Measurements from ENCODE around the gene TRMT61A. TPM values are rescaled to one million over a fixed set of nuclear protein-coding genes. Genes with fewer than 3 reads are reported as not detected.

Gene TRMT61A
- total and polyA plus RNA-seq, 9 donors = 6.4 to 9.1 (median 7.8) TPM

DNA sequence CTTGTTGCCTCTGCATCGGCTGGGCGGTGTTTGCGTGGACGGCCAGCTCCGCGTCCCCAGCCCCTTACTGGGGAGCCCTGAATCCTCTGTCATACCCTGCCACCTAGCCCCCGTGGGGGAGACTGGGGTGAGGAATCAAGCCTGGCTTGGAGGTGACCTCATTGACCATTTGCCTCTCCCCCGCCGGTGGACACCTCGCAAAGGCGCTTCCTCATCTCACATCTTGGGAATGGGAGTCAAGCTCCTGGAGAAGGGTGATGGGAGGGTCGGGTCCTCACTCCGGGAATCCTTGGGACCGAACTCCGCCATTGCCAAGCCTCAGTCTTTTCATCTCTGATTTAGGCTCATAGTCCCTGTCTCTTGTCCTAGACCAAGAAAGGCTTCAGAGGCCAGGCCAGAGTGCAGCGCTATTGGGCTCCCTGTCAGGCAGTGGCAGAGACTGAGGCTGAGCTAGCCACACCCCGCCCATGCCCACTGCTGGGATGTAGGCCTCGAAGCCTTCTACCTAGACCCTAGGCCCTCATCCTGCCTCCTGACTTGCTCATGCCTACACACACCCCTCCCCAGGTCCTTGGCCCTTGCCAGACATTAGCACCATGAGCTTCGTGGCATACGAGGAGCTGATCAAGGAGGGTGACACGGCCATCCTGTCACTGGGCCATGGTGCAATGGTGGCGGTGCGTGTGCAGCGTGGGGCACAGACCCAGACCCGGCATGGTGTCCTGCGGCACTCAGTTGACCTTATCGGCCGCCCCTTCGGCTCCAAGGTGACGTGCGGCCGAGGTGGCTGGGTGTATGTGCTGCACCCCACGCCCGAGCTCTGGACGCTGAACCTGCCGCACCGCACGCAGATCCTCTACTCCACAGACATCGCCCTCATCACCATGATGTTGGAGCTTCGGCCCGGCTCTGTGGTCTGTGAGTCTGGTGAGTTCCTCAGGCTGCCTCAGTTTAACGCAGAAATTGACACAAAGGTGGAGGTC lies 678 bp downstream of the TRMT61A start:
- peaks cover 46% of the 10 kb centered on the region for H3K4me1 ChIP-seq (ENCODE audit: control insufficient read depth, insufficient read depth, low read length)

DNA sequence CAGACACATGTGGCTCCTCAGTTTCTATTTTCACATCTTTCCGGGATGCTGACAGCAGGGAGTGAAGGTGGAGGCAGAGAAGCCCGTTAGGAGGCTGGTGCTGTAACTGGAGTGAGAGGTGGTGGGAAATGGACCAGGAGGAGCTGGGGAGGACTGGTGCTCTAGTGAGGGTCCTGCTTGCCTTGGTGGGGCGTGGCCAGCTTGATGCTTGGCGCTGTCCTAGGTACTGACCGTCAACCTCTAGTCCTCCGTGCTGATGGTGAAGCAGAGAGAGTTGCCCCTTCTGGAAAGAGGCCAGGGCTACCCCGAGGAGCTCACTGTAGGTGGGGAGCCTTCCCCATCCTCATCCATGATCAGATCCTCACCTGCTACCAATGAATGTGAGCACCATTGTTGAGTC lies 1.4 kb downstream of the TRMT61A start:
- 43% methylated on average over 7 of the region's 7 CpGs for WGBS (ENCODE audit: insufficient coverage)
- peaks cover 43% of the 10 kb centered on the region for H3K4me1 ChIP-seq (ENCODE audit: control insufficient read depth, insufficient read depth, low read length)

More for the DNA sequence above, 678 bp downstream of the TRMT61A start:
- peaks cover 22% of the 10 kb centered on the region for H3K36me3 ChIP-seq (ENCODE audit: control insufficient read depth, insufficient read depth, low read length)
- 63% methylated on average over 34 of the region's 42 CpGs for WGBS (ENCODE audit: insufficient coverage)
- H3K27me3 ChIP-seq (ENCODE audit: control insufficient read depth, insufficient read depth, low read length) = no peaks in the 10 kb centered on the region
- peak overlapping the region; percentile 73 for H3K4me3 ChIP-seq (ENCODE audit: low read length)
- no peak overlapping the region for H3K27ac ChIP-seq (ENCODE audit: low read length)
- H3K9me3 ChIP-seq (replicated peaks; ENCODE audit: control insufficient read depth, low read depth, low read length) = no peaks in the 10 kb centered on the region
- no peak for DNase-seq

DNA sequence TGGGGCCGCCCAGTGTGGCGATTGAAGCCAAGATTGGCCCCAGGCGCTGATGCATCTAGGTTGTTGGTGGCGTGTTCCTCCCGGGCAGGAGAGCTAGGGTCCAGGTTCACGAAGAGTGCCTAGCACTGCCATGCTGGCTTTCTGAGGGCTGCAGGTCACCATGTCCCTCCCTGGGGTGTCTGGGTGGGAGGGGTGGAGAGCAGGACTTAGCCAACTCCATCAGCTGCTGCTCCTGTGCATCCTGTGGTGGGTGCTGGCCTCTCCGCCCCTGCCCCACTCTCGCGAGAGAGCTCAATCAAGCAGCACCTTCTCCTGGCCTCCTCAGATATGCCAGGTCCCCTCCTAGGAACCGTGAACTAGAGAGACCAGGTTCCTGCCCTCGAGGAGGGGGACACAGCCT lies 1.8 kb downstream of the TRMT61A start:
- Histone ChIP-seq H3K36me3 (ENCODE audit: control insufficient read depth, insufficient read depth, low read length) (peaks cover 22% of the 10 kb centered on the region), H3K27ac (ENCODE audit: low read length) (no peak overlapping the region), H3K9me3 (replicated peaks; ENCODE audit: control insufficient read depth, low read depth, low read length) (no peaks in the 10 kb centered on the region), H3K27me3 (ENCODE audit: control insufficient read depth, insufficient read depth, low read length) (no peaks in the 10 kb centered on the region), H3K4me3 (ENCODE audit: low read length) (no peak overlapping the region), H3K4me1 (ENCODE audit: control insufficient read depth, insufficient read depth, low read length) (peaks cover 42% of the 10 kb centered on the region)
- WGBS (ENCODE audit: insufficient coverage) = 93% methylated on average over 7 of the region's 11 CpGs
- DNase-seq = no peak

More for the DNA sequence above, 1.4 kb downstream of the TRMT61A start:
- H3K27ac ChIP-seq (ENCODE audit: low read length) = no peak overlapping the region
- no peaks in the 10 kb centered on the region for H3K27me3 ChIP-seq (ENCODE audit: control insufficient read depth, insufficient read depth, low read length)
- peaks cover 22% of the 10 kb centered on the region for H3K36me3 ChIP-seq (ENCODE audit: control insufficient read depth, insufficient read depth, low read length)
- H3K9me3 ChIP-seq (replicated peaks; ENCODE audit: control insufficient read depth, low read depth, low read length) = no peaks in the 10 kb centered on the region
- DNase-seq = no peak
- no peak overlapping the region for H3K4me3 ChIP-seq (ENCODE audit: low read length)

DNA sequence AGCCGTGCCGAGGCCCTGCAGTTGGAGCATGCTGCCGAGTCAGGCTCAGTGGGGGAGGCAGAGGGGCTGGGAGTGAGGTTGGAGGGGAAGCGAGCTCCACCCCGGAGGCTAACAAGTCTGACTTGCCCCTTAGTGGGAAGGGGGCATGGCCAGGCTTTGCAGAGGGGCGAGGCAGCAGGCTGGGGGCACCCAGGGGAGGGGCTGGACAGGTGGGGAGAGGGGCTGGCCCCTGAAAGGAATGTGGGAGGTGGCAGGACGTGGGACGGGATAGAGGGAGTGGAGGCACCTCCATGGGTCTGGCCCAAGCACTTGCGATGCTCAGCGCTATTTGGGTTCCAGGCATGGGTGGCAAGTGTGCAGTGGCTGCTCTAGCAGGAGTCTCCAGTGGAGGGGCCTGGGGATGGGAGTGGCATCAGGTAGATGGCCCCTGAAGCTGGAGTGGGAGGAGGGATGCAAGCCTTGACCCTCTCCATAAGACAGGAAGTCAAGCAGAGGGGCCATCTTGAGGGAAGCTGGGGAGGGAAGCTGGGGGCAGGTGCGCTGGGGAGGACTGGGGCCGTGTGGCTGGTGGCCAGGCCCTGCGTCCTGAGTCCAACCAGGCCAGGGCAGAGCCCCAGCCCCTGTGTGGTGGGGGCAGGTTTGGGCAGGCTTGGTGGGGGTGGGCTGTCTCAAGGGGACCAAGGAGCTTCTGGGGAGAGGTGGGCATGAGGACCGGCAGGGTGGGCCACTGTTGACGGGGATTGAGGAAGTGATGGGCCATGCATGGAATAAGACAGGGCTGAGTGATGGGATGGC lies 2.6 kb downstream of the TRMT61A start:
- no peak overlapping the region for H3K27ac ChIP-seq (ENCODE audit: low read length)
- H3K27me3 ChIP-seq (ENCODE audit: control insufficient read depth, insufficient read depth, low read length) = no peaks in the 10 kb centered on the region
- H3K36me3 ChIP-seq (ENCODE audit: control insufficient read depth, insufficient read depth, low read length) = peaks cover 27% of the 10 kb centered on the region
- H3K4me1 ChIP-seq (ENCODE audit: control insufficient read depth, insufficient read depth, low read length) = peaks cover 39% of the 10 kb centered on the region
- 74% methylated on average over 13 of the region's 15 CpGs for WGBS (ENCODE audit: insufficient coverage)
- DNase-seq = no peak
- H3K4me3 ChIP-seq (ENCODE audit: low read length) = no peak overlapping the region
- no peaks in the 10 kb centered on the region for H3K9me3 ChIP-seq (replicated peaks; ENCODE audit: control insufficient read depth, low read depth, low read length)

DNA sequence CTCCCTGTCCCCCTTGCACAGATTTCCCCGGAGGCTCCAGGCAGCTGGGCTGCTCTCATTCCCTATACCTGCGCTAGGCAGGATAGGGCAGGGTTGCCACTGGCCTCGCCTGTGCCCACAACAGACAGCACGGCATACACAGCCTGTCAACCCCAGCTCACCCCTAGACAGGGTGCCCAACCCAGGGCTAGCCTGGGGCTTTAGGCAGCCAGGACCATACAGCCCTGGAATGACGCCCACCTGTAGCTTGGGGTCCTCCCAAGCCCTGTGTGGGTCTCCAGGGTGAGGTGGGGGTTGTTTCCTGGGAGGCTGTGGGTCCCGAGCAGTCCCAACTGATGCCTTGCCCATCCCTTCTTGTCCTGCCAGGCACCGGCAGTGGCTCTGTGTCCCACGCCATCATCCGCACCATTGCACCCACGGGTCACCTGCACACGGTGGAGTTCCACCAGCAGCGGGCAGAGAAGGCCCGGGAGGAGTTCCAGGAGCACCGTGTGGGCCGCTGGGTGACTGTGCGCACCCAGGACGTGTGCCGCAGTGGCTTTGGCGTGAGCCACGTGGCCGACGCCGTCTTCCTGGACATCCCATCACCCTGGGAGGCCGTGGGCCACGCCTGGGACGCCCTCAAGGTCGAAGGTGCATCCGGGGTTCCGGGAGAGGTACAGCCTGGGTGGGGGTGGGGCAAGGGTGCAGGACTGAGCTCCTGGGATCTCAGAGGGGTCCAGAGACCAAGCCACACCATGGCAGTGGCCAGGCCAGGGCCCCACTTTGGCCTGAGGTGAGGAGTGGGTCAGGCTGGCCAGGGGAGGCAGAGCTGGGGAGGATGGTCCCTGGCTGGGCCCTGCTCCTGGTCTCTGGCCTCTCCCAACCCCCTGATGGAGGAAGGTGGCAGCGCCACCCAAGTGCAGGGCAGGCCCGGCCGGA lies 3.5 kb downstream of the TRMT61A start:
- H3K9me3 ChIP-seq (replicated peaks; ENCODE audit: control insufficient read depth, low read depth, low read length) = no peaks in the 10 kb centered on the region
- 91% methylated on average over 27 of the region's 32 CpGs for WGBS (ENCODE audit: insufficient coverage)
- peaks cover 27% of the 10 kb centered on the region for H3K36me3 ChIP-seq (ENCODE audit: control insufficient read depth, insufficient read depth, low read length)
- H3K4me3 ChIP-seq (ENCODE audit: low read length) = no peak overlapping the region
- H3K27ac ChIP-seq (ENCODE audit: low read length) = no peak overlapping the region
- DNase-seq = no peak
- peaks cover 41% of the 10 kb centered on the region for H3K4me1 ChIP-seq (ENCODE audit: control insufficient read depth, insufficient read depth, low read length)
- no peaks in the 10 kb centered on the region for H3K27me3 ChIP-seq (ENCODE audit: control insufficient read depth, insufficient read depth, low read length)

DNA sequence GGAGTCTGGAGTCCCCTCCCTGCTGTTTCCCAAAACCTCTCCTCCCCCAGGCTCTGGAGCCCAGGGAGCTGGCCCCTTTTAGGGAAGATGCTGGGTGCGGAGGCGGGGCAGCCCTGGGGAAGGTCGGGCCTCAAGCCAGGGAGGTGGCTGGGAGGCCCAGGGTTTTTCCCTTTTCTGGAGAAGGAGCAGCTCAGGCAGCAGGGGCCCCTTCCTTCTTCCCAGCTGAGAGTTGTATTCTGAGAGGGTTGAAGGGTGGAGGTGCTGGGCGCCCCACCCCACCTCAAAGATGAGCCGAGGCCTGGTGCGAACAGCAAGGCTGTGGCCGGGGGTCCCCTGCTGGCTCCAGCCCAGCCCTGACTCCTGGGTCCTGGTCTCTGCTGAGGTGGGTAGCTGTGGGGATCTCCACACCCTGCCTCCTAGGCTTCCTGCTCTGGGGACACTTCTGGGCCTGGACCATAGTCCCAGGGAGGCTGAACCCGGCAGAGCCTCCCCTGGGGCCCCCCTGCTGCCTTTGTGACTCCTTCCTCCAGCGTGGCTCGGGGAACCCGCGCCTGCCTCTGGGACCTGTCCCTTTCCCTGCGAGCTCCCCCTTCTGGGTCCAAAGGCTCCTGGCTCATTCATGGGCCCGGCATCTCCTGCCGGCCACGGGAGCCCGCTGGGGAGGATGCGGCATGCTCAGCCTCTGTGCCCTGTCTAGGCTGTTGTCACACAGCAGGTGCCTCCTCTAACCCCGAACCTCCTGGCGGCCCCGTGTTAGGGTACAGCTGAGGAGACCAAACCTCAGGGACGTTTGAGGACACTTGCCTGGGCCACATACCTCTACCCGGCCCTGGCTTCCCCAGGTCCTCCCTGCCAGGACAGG lies 4.4 kb downstream of the TRMT61A start:
- Histone ChIP-seq H3K9me3 (replicated peaks; ENCODE audit: control insufficient read depth, low read depth, low read length) (no peaks in the 10 kb centered on the region), H3K27me3 (ENCODE audit: control insufficient read depth, insufficient read depth, low read length) (no peaks in the 10 kb centered on the region), H3K4me3 (ENCODE audit: low read length) (no peak overlapping the region), H3K36me3 (ENCODE audit: control insufficient read depth, insufficient read depth, low read length) (peaks cover 27% of the 10 kb centered on the region), H3K4me1 (ENCODE audit: control insufficient read depth, insufficient read depth, low read length) (peaks cover 41% of the 10 kb centered on the region), H3K27ac (ENCODE audit: low read length) (no peak overlapping the region)
- WGBS (ENCODE audit: insufficient coverage) = 76% methylated on average over 20 of the region's 23 CpGs
- no peak for DNase-seq

DNA sequence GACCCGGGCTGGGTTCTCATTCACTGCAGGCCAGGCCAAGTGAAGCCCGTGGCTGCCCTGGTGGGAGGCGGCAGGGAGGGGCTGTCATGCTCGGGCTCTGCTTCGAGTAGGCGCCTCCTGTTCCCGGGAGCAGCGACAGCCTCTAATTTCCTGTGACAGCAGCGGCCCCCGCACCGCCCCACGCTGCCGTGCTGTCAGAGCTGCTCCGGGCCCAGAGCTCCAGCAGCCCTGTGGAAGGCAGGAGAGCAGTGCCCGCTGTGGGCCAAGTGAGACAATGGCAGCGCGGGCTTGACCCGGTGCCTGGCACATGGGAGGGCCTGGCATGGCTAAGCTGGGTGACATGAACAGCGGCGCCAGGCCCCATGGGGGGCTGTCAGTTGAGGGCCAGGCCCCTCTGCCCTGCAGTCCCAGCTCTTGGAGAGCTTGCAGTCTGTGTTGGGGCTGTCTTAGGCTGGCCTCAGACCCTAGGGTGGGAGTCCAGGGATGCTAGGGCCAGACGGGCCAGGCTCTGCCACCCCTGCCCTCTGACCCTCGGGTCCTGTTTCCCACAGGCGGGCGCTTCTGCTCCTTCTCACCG lies 5.1 kb downstream of the TRMT61A start:
- WGBS (ENCODE audit: insufficient coverage) = 84% methylated on average over 25 of the region's 25 CpGs
- DNase-seq = no peak
- Histone ChIP-seq H3K9me3 (replicated peaks; ENCODE audit: control insufficient read depth, low read depth, low read length) (no peaks in the 10 kb centered on the region), H3K27ac (ENCODE audit: low read length) (no peak overlapping the region), H3K36me3 (ENCODE audit: control insufficient read depth, insufficient read depth, low read length) (peaks cover 27% of the 10 kb centered on the region), H3K27me3 (ENCODE audit: control insufficient read depth, insufficient read depth, low read length) (no peaks in the 10 kb centered on the region), H3K4me1 (ENCODE audit: control insufficient read depth, insufficient read depth, low read length) (peaks cover 43% of the 10 kb centered on the region), H3K4me3 (ENCODE audit: low read length) (no peak overlapping the region)

DNA sequence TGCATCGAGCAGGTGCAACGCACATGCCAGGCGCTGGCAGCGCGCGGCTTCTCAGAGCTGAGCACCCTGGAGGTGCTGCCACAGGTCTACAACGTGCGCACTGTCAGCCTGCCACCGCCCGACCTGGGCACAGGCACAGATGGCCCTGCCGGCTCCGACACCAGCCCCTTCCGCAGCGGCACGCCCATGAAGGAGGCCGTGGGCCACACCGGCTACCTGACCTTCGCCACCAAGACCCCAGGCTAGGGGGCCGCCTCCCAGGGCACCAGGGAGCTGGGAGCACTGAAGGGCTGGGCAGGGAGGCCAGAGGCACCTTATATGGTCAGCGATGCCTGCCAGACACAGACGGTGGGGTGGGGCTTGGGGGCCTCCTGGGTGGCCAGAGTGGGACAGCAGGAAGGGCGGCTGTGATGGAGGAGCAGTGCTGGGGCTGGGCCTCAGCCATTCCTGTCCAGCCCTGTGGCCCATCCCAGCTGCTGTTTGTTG lies 5.6 kb downstream of the TRMT61A start:
- H3K4me1 ChIP-seq (ENCODE audit: control insufficient read depth, insufficient read depth, low read length) = peaks cover 47% of the 10 kb centered on the region
- no peak overlapping the region for H3K27ac ChIP-seq (ENCODE audit: low read length)
- no peaks in the 10 kb centered on the region for H3K9me3 ChIP-seq (replicated peaks; ENCODE audit: control insufficient read depth, low read depth, low read length)
- H3K27me3 ChIP-seq (ENCODE audit: control insufficient read depth, insufficient read depth, low read length) = no peaks in the 10 kb centered on the region
- WGBS (ENCODE audit: insufficient coverage) = 90% methylated on average over 21 of the region's 22 CpGs
- peaks cover 27% of the 10 kb centered on the region for H3K36me3 ChIP-seq (ENCODE audit: control insufficient read depth, insufficient read depth, low read length)
- no peak overlapping the region for H3K4me3 ChIP-seq (ENCODE audit: low read length)
- no peak for DNase-seq
